Measurements from ENCODE around the gene DEPP1. TPM values are rescaled to one million over a fixed set of nuclear protein-coding genes. Genes with fewer than 3 reads are reported as not detected.

The DEPP1 gene
- total and polyA plus RNA-seq, 8 donors, result 68.9 to 270 (median 173) TPM

DNA sequence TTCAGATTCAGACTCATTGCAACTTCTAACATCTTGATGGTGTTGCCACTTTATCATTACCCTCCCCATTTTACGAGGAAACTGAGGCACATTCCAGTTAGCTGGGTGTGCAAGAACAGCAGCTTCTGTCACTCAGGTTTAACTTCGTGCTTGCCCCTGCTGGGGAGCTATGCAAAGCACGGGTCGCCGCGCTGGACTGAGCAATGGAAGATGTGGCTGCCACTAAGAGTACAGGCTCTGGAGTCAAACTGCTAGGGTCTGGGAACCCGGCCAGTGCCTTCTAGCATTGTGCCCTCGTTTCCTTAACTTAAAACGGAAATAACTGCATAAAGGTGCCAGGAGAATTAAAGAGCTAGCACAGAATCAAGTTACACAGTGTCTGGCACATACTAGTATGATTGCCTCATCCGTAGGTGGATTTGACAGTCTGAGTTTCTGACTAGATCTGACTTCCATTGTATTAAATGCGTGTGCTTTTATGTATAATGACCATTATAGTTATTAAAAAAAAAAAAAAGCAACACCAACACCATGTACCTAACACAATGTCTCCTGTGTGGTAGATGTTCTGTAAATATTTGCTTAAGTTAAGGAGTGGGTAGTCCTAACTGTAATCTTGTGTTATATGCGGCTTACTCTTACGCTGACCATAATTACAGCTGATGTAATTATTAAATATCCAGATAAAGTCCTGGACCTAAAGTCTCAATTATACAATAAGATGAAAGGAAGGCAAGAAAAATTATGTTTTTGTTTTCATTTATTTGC, 23.0 kb upstream of the DEPP1 start:
- 2% methylated on average over 13 of the region's 13 CpGs for WGBS, 2 donors
- TF ChIP-seq, protein P1, sequence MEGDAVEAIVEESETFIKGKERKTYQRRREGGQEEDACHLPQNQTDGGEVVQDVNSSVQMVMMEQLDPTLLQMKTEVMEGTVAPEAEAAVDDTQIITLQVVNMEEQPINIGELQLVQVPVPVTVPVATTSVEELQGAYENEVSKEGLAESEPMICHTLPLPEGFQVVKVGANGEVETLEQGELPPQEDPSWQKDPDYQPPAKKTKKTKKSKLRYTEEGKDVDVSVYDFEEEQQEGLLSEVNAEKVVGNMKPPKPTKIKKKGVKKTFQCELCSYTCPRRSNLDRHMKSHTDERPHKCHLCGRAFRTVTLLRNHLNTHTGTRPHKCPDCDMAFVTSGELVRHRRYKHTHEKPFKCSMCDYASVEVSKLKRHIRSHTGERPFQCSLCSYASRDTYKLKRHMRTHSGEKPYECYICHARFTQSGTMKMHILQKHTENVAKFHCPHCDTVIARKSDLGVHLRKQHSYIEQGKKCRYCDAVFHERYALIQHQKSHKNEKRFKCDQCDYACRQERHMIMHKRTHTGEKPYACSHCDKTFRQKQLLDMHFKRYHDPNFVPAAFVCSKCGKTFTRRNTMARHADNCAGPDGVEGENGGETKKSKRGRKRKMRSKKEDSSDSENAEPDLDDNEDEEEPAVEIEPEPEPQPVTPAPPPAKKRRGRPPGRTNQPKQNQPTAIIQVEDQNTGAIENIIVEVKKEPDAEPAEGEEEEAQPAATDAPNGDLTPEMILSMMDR (IDR thresholded peaks at IDR 0.05), result no peak
- intact Hi-C loops (cut with DNase I), result no loop called here

DNA sequence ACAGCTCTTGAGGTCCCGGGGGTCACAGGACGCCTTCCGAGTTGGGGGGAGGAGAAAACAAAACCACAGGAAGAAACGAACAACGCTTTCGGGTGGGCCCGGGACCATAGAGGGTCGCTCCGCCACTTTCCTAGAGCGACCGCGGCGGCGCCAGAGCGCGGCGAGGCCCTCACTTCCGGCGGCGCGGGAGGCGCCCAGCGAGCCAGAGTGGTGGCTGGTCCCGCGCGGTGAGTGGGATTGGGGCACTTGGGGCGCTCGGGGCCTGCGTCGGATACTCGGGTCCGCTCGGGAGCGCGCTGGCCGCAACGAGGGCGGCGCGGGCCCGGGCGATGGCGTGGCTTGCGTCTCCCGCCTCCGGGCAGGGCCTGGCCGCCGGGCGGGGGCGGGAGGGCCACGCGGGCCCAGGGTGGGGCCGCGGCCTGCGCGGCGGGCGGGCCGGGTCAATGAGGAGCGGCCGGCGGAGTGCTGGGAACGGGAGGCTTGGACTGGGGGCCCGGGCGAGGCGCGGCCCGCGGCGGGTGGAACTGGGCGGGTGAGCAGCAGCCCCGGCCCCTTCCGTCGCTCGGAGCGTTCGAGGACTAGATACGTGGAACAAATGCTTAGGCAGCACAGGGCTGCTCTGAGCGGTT, 22.3 kb upstream of the DEPP1 start, which contains the start of gene ZNF22:
TSS of gene ZNF22 (plus strand) at position 172 of the 629 bp plus-strand sequence. CDS start 2,446 bp downstream, outside the sequence.
- 1 to 2% methylated on average over 48 to 79 of the region's 79 CpGs for WGBS, 2 donors
- intact Hi-C loops (cut with DNase I), result no loop called here
- peaks cover 24 to 45% (median 38%) of the 10 kb centered on the region in 3 donors for H3K4me1 ChIP-seq

More for the DNA sequence above, 23.0 kb upstream of the DEPP1 start:
- H3K9me3 ChIP-seq, result no peaks in the 10 kb centered on the region
- H3K27ac ChIP-seq, result peak overlapping the region; percentile 87 to 96 (median 95)
- peak overlapping the region; percentile 47 to 68 (median 60) for H3K4me3 ChIP-seq
- DNase-seq (peak; percentile 74 to 88 (median 78)), ATAC-seq (peak; percentile 72 to 74 (median 73)), FAIRE-seq (no peak)
- peaks cover 0 to 10% (median 0%) of the 10 kb centered on the region in 3 donors for H3K36me3 ChIP-seq
- no peaks in the 10 kb centered on the region for H3K27me3 ChIP-seq
- H3K4me1 ChIP-seq, result peaks cover 18 to 38% (median 31%) of the 10 kb centered on the region in 3 donors

DNA sequence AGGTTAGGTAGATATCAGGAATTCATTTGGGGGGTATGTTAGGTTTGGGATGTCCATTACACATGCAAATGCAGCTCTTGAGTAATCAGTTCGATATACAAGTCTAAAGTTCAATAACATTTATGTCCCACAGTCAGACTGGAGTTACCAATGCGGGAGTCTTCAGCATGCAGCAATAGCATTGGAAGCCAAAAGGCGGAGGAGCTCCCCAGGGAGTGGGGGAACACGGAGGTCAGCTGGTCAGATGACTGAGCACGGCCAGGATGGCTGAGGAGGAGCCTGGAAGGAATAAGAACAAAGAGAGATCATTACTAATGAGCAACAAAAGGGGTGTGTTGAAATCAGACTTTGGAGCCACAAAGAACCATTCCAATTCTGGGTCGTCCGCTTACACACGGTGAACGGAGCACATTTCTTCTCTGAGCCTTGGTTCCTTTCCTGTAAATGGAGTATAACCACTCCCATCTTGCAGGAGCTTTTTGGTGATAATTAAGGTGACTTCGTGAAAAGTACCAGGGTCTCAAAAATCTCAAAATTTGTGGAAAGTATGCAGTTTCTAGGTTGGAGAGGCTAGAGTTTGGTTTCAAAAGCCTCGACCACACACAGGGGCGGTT, 21.6 kb upstream of the DEPP1 start:
- intact Hi-C loops (cut with DNase I), result no loop called here
- H3K9me3 ChIP-seq, result no peaks in the 10 kb centered on the region
- peaks cover 0 to 9% (median 0%) of the 10 kb centered on the region in 3 donors for H3K36me3 ChIP-seq
- no peaks in the 10 kb centered on the region for H3K27me3 ChIP-seq
- 63 to 64% methylated on average over 12 of the region's 12 CpGs for WGBS, 2 donors
- TF ChIP-seq, protein P1 (IDR thresholded peaks at IDR 0.05), result no peak
- ATAC-seq, result no peak
- FAIRE-seq, result no peak
- H3K4me3 ChIP-seq, result peak overlapping the region; percentile 47 to 68 (median 60)
- peak overlapping the region; percentile 87 to 96 (median 95) for H3K27ac ChIP-seq
- DNase-seq, result peak in 4 of 6 donors; percentile 38 to 58 (median 45)
- peaks cover 30 to 51% (median 39%) of the 10 kb centered on the region in 3 donors for H3K4me1 ChIP-seq

More for the DNA sequence above, 22.3 kb upstream of the DEPP1 start, which contains the start of gene ZNF22:
- peak; percentile 54 to 68 (median 60) for ATAC-seq
- H3K27me3 ChIP-seq, result no peaks in the 10 kb centered on the region
- H3K27ac ChIP-seq, result peak within 1 kb of the TSS; percentile 87 to 96 (median 95)
- H3K4me3 ChIP-seq, result peak within 1 kb of the TSS; percentile 47 to 68 (median 60)
- H3K9me3 ChIP-seq, result no peaks in the 10 kb centered on the region
- TF ChIP-seq, protein P1 (IDR thresholded peaks at IDR 0.05), result no peak
- DNase-seq, result peak; percentile 54 to 87 (median 66)
- peaks cover 0 to 10% (median 0%) of the 10 kb centered on the region in 3 donors for H3K36me3 ChIP-seq
- no peak for FAIRE-seq

DNA sequence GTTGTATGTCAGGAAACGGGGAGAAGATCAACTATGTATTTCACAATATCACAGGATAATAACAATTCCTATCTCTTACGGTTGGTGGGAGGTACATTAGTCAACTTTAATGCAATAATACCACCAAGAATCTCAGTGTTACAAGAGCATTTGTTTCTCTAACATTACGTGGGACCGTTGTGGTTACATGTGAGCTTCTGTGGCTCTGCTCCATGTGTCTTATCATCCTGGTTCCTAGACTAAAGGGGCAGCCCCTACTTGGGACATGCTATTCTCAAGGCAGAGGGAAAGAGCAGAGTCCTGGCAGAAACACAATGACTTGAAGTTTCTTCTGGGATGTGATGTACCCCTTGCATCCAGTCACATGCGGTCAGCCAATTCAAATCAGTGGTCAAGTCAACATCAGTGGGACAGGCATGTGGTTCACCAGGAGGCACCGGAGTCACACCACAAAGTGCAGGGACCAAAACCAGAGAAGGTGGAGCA, 19.6 kb upstream of the DEPP1 start:
- ATAC-seq (no peak), DNase-seq (peak in 2 of 6 donors; percentile 14), FAIRE-seq (no peak)
- H3K4me3 ChIP-seq, result no peak overlapping the region
- peak overlapping the region in 2 of 4 donors; percentile 82 to 87 for H3K27ac ChIP-seq
- TF ChIP-seq, protein P1 (IDR thresholded peaks at IDR 0.05), result no peak
- no peaks in the 10 kb centered on the region for H3K9me3 ChIP-seq
- H3K27me3 ChIP-seq, result no peaks in the 10 kb centered on the region
- no peaks in the 10 kb centered on the region for H3K36me3 ChIP-seq
- peaks cover 46 to 67% (median 47%) of the 10 kb centered on the region in 3 donors for H3K4me1 ChIP-seq
- intact Hi-C loops (cut with DNase I), result no loop called here
- WGBS, 2 donors, result 84 to 85% methylated on average over 6 of the region's 6 CpGs

Data from pancreas (tissue), 10 donors.